Body of pancreas (tissue), 4 donors: ENCODE measurements around the gene WWOX. TPM values are rescaled to one million over a fixed set of nuclear protein-coding genes. Genes with fewer than 3 reads are reported as not detected.

Source experiments
- ATAC-seq: fragments of 150-250 bp; one replicate; pipeline ENCODE4 v1.9.1; 2016
- DNase-seq, 4 donors: peaks; one replicate each; pipeline ENCODE4 v3.0.0-alpha.2; 2019
- H3K27ac ChIP-seq, 4 donors: fragments of 200-600 bp; sonication (generic); 1 replicate in 3 of 4; 2 replicates in 1 of 4; pipeline versions ENCODE4 v1.5.1 to v1.6.1; 2016 to 2019; ENCODE audit warnings: mild to moderate bottlenecking in 1 of 4, mixed read lengths in 1 of 4, moderate library complexity in 1 of 4
- H3K27me3 ChIP-seq, 2 donors: fragments of 200-600 bp; sonication (generic); one replicate each; pipeline ENCODE4 v1.6.0; 2016; ENCODE audit warnings: mild to moderate bottlenecking in 1 of 2
- H3K36me3 ChIP-seq, 2 donors: fragments of 200-600 bp; sonication (generic); replicated peaks in 1 of 2; 2 replicates each; pipeline ENCODE4 v1.5.1; 2016; ENCODE audit warnings: low read depth in 2 of 2; ENCODE audit not compliant: insufficient read depth in 1 of 2
- H3K4me1 ChIP-seq: fragments of 200-600 bp; sonication (generic); one replicate; pipeline ENCODE4 v1.6.0; 2016
- H3K4me3 ChIP-seq, 2 donors: fragments of 200-600 bp; sonication (generic); 1 replicate in 1 of 2; 2 replicates in 1 of 2; pipeline ENCODE4 v1.5.1; 2016 to 2019
- H3K9me3 ChIP-seq, 3 donors: fragments of 200-600 bp; sonication (generic); 1 replicate in 2 of 3; 2 replicates in 1 of 3; pipeline ENCODE4 v1.5.1; 2016
- CTCF ChIP-seq, 7 experiments: fragments of 450-650 bp in 4 of 7; fragments of 200-600 bp in 3 of 7; sonication (generic) in 3 of 7; IDR thresholded peaks; one replicate each; pipeline ENCODE4 v1.5.1; 2016 to 2019; ENCODE audit warnings: antibody characterized with exemption in 7 of 7
- POLR2A ChIP-seq, 3 donors: fragments of 450-650 bp; IDR thresholded peaks; one replicate each; pipeline ENCODE4 v1.6.1; 2016; ENCODE audit warnings: antibody characterized with exemption in 3 of 3, mild to moderate bottlenecking in 2 of 3
- whole genome bisulfite sequencing, 2 donors: methylation state at CpG; one replicate each; pipeline ENCODE4 v1.1.5; 2017; 5-methylcytosine and 5-hydroxymethylcytosine counted together
- intact Hi-C: fragments of 100-400 bp; cut with DNase I; formaldehyde crosslinking; loops from one replicate; pipeline ENCODE4 v1.15.1; 2023
- total RNA-seq, 2 donors: library from RNA; depleted of rRNA; stranded (reverse); fragments of >200 nt; gene quantifications; one replicate each; pipeline ENCODE4 v1.1.0, GENCODE V29; 2016

The WWOX gene
- total RNA-seq, 2 donors from 2014 or later: 52.7 to 67.2 TPM

GRCh38 chr16:79173919-79174318 lies 1074.5 kb downstream of the WWOX start:
- TF ChIP-seq POLR2A (IDR thresholded peaks at IDR 0.05): no peak
- no peak for TF ChIP-seq CTCF (IDR thresholded peaks at IDR 0.05)
- H3K9me3 ChIP-seq: no peaks in the 10 kb centered on the region
- intact Hi-C loops: no loop called here
- H3K4me3 ChIP-seq: no peak overlapping the region
- no peak overlapping the region for H3K27ac ChIP-seq
- 39 to 42% methylated on average over 4 of the region's 4 CpGs for WGBS, 2 donors
- no peaks in the 10 kb centered on the region for H3K27me3 ChIP-seq
- no peaks in the 10 kb centered on the region for H3K36me3 ChIP-seq
- no peak for DNase-seq
- no peaks in the 10 kb centered on the region for H3K4me1 ChIP-seq
- no peak for ATAC-seq

GRCh38 chr16:79175286-79176057 lies 1076.0 kb downstream of the WWOX start:
- no peaks in the 10 kb centered on the region for H3K36me3 ChIP-seq
- H3K27ac ChIP-seq: no peak overlapping the region
- DNase-seq: no peak
- H3K4me1 ChIP-seq: no peaks in the 10 kb centered on the region
- intact Hi-C loops: no loop called here
- TF ChIP-seq POLR2A (IDR thresholded peaks at IDR 0.05) (no peak), CTCF (IDR thresholded peaks at IDR 0.05) (no peak)
- no peaks in the 10 kb centered on the region for H3K27me3 ChIP-seq
- peaks cover 0 to 7% (median 0%) of the 10 kb centered on the region in 3 donors for H3K9me3 ChIP-seq
- ATAC-seq: no peak
- WGBS, 2 donors: 79 to 84% methylated on average over 6 of the region's 6 CpGs
- H3K4me3 ChIP-seq: no peak overlapping the region

GRCh38 chr16:79177018-79177417 lies 1077.6 kb downstream of the WWOX start:
- Histone ChIP-seq H3K27ac (no peak overlapping the region), H3K36me3 (no peaks in the 10 kb centered on the region), H3K4me1 (no peaks in the 10 kb centered on the region), H3K9me3 (peaks cover 0 to 7% (median 0%) of the 10 kb centered on the region in 3 donors), H3K27me3 (no peaks in the 10 kb centered on the region), H3K4me3 (no peak overlapping the region)
- no peak for DNase-seq
- 65 to 79% methylated on average over 14 of the region's 14 CpGs for WGBS, 2 donors
- TF ChIP-seq POLR2A (IDR thresholded peaks at IDR 0.05) (no peak), CTCF (IDR thresholded peaks at IDR 0.05) (no peak)
- no peak for ATAC-seq
- intact Hi-C loops: no loop called here

GRCh38 chr16:79181419-79181818 lies 1082.0 kb downstream of the WWOX start:
- H3K4me1 ChIP-seq: no peaks in the 10 kb centered on the region
- no peaks in the 10 kb centered on the region for H3K27me3 ChIP-seq
- H3K4me3 ChIP-seq: no peak overlapping the region
- H3K9me3 ChIP-seq: peaks cover 0 to 7% (median 0%) of the 10 kb centered on the region in 3 donors
- WGBS, 2 donors: 81 to 93% methylated on average over 3 of the region's 3 CpGs
- H3K36me3 ChIP-seq: no peaks in the 10 kb centered on the region
- ATAC-seq (no peak), DNase-seq (no peak)
- intact Hi-C loops: no loop called here
- H3K27ac ChIP-seq: no peak overlapping the region
- TF ChIP-seq CTCF (IDR thresholded peaks at IDR 0.05) (no peak), POLR2A (IDR thresholded peaks at IDR 0.05) (no peak)

- DNase-seq (no peak), ATAC-seq (no peak)
- intact Hi-C loops: no loop called here
- Histone ChIP-seq H3K4me3 (no peak overlapping the region), H3K36me3 (no peaks in the 10 kb centered on the region), H3K27me3 (no peaks in the 10 kb centered on the region), H3K9me3 (peaks cover 0 to 7% (median 0%) of the 10 kb centered on the region in 3 donors), H3K4me1 (no peaks in the 10 kb centered on the region), H3K27ac (no peak overlapping the region)
- WGBS, 2 donors: 81 to 84% methylated on average over 6 of the region's 6 CpGs
- TF ChIP-seq CTCF (IDR thresholded peaks at IDR 0.05): no peak
- no peak for TF ChIP-seq POLR2A (IDR thresholded peaks at IDR 0.05)
Measured at GRCh38 chr16:79182616-79183015, 1083.2 kb downstream of the WWOX start.
